Adrenal gland (tissue), 5 donors: ENCODE results near the gene PPM1D.

ENCODE experiments used
- CTCF ChIP-seq, 6 experiments: fragments of 450-650 bp in 4 of 6; fragments of 200-600 bp in 2 of 6; sonication (generic) in 1 of 6; IDR thresholded peaks; 1 replicate in 5 of 6; 2 replicates in 1 of 6; pipeline versions ENCODE4 v1.5.1 to v1.8.0; 2016 to 2021; ENCODE audit warnings: antibody characterized with exemption in 6 of 6, mild to moderate bottlenecking in 2 of 6, moderate library complexity in 1 of 6
- POLR2A ChIP-seq, 2 donors: fragments of 450-650 bp; IDR thresholded peaks; one replicate each; pipeline ENCODE4 v1.6.1; 2017; ENCODE audit warnings: antibody characterized with exemption in 2 of 2, mild to moderate bottlenecking in 2 of 2, moderate library complexity in 1 of 2
- donor health status: DM: no; HTN: no; CAD: no.

- TF ChIP-seq CTCF (IDR thresholded peaks at IDR 0.05) (no peak), POLR2A (IDR thresholded peaks at IDR 0.05) (no peak)
Observed at GRCh38 chr17:60629120-60629519, 29.1 kb downstream of the PPM1D start.
